CD4-positive, alpha-beta T cell (primary cell): Measurements from ENCODE around the gene MAP3K1. TPM values are rescaled to one million over a fixed set of nuclear protein-coding genes. Genes with fewer than 3 reads are reported as not detected.

Experiments
- ATAC-seq: fragments of 200-7000 bp; cut with Tn5 transposase; one replicate; pipeline ENCODE4 v1.10.0; 2022; ENCODE audit warnings: mild to moderate bottlenecking; ENCODE audit not compliant: poor library complexity
- CTCF ChIA-PET: fragments of 350-600 bp; sonication (Branson Sonifier 250); formaldehyde crosslinking; loops from one replicate; lab custom pipeline; 2021; ENCODE audit warnings: antibody characterized with exemption, inconsistent platforms; lab: Charles Lee
- POLR2A ChIA-PET: fragments of 350-600 bp; sonication (Branson Sonifier 250); formaldehyde crosslinking; loops from one replicate; lab custom pipeline; 2021; ENCODE audit warnings: antibody characterized with exemption, inconsistent platforms; lab: Charles Lee
- DNase-seq, 14 experiments: peaks; one replicate each; pipeline ENCODE4 v3.0.0-alpha.2; 2013 to 2020; ENCODE audit warnings: mixed read lengths in 2 of 14
- H3K27ac ChIP-seq, 2 donors: one replicate each; pipeline versions ENCODE4 v1.5.1 to v1.7.0; 2013; ENCODE audit warnings: low read length in 2 of 2, low read depth in 1 of 2, mild to moderate bottlenecking in 1 of 2
- H3K27me3 ChIP-seq, 2 experiments: 1 replicate in 1 of 2; 2 replicates in 1 of 2; pipeline versions ENCODE4 v1.6.1 to v1.7.0; 2013; ENCODE audit warnings: low read length in 2 of 2, control low read depth in 1 of 2, mild to moderate bottlenecking in 1 of 2, moderate library complexity in 1 of 2; ENCODE audit not compliant: insufficient read depth in 2 of 2, control insufficient read depth in 1 of 2
- H3K36me3 ChIP-seq: one replicate; pipeline ENCODE4 v1.6.1; 2013; ENCODE audit warnings: low read length, control low read depth; ENCODE audit not compliant: insufficient read depth
- H3K4me1 ChIP-seq: one replicate; pipeline ENCODE4 v1.6.1; 2013; ENCODE audit warnings: low read length, control low read depth; ENCODE audit not compliant: insufficient read depth
- H3K4me3 ChIP-seq: one replicate; pipeline ENCODE4 v1.5.1; 2013; ENCODE audit warnings: mild to moderate bottlenecking, low read length, moderate library complexity
- H3K9me3 ChIP-seq, 2 experiments: 1 replicate in 1 of 2; 2 replicates in 1 of 2; pipeline versions ENCODE4 v1.6.1 to v1.7.0; 2013; ENCODE audit warnings: low read length in 2 of 2, mild to moderate bottlenecking in 2 of 2, control low read depth in 1 of 2, moderate library complexity in 1 of 2; ENCODE audit not compliant: control insufficient read depth in 1 of 2, insufficient read depth in 1 of 2
- H3K27ac Mint-ChIP-seq: one replicate; pipeline ENCODE4 v1.8.0; 2020; ENCODE audit warnings: mixed read lengths
- H3K27me3 Mint-ChIP-seq: one replicate; pipeline ENCODE4 v1.8.0; 2021; ENCODE audit warnings: mixed read lengths
- H3K36me3 Mint-ChIP-seq: one replicate; pipeline ENCODE4 v1.8.0; 2021; ENCODE audit warnings: low read depth, mixed read lengths
- H3K4me1 Mint-ChIP-seq: one replicate; pipeline ENCODE4 v1.8.0; 2021; ENCODE audit warnings: low read depth, mixed read lengths
- H3K4me3 Mint-ChIP-seq: one replicate; pipeline ENCODE4 v1.8.0; 2020; ENCODE audit warnings: mild to moderate bottlenecking, mixed read lengths
- H3K9me3 Mint-ChIP-seq: one replicate; pipeline ENCODE4 v1.8.0; 2020; ENCODE audit warnings: mixed read lengths
- CTCF ChIP-seq: fragments of 200-600 bp; IDR thresholded peaks from one replicate; pipeline ENCODE4 v1.8.0; 2022; ENCODE audit warnings: antibody characterized with exemption, mild to moderate bottlenecking
- intact Hi-C, 2 experiments: fragments of 100-400 bp; cut with DNase I in 1 of 2; cut with micrococcal nuclease in 1 of 2; formaldehyde crosslinking; loops; one replicate each; pipeline versions ENCODE4 v1.15.1 to v1.9.0; 2023 to 2025; cut with DNase I, micrococcal nuclease
- total RNA-seq, 174 experiments: library from RNA in 2 of 174; stranded (reverse) in 2 of 174; gene quantifications; one replicate each; pipeline ENCODE4 v1.2.3 and lab custom pipeline; 2021 to 2026

MAP3K1 gene
- total RNA-seq, 2 experiments from 2014 or later = 59.4 to 62.5 TPM

GRCh38 chr5:56922922-56923321 is 107.6 kb downstream of the MAP3K1 start:
- Histone ChIP-seq H3K27me3 (no peaks in the 10 kb centered on the region), H3K27ac (no peak overlapping the region), H3K4me1 (no peaks in the 10 kb centered on the region), H3K4me3 (no peak overlapping the region), H3K36me3 (peaks cover 53% of the 10 kb centered on the region), H3K9me3 (no peaks in the 10 kb centered on the region)
- no peaks in the 10 kb centered on the region for H3K4me1 Mint-ChIP-seq
- H3K9me3 Mint-ChIP-seq = no peaks in the 10 kb centered on the region
- no peaks in the 10 kb centered on the region for H3K27me3 Mint-ChIP-seq
- no peak overlapping the region for H3K4me3 Mint-ChIP-seq
- ChIA-PET POLR2A (no interaction called here), CTCF (no interaction called here)
- DNase-seq (no peak), ATAC-seq (no peak)
- H3K27ac Mint-ChIP-seq = no peak overlapping the region
- H3K36me3 Mint-ChIP-seq = peaks cover 69% of the 10 kb centered on the region
- intact Hi-C loops = no loop called here
- TF ChIP-seq CTCF = no peak

GRCh38 chr5:56934325-56934724 is 119.0 kb downstream of the MAP3K1 start:
- CTCF ChIA-PET = no interaction called here
- Mint-ChIP-seq H3K4me3 (no peak overlapping the region), H3K27me3 (no peaks in the 10 kb centered on the region), H3K9me3 (no peaks in the 10 kb centered on the region), H3K4me1 (no peaks in the 10 kb centered on the region), H3K27ac (no peak overlapping the region), H3K36me3 (peaks cover 91% of the 10 kb centered on the region)
- DNase-seq (no peak), ATAC-seq (no peak)
- Histone ChIP-seq H3K27ac (no peak overlapping the region), H3K27me3 (no peaks in the 10 kb centered on the region), H3K4me1 (no peaks in the 10 kb centered on the region), H3K36me3 (peaks cover 79% of the 10 kb centered on the region), H3K9me3 (no peaks in the 10 kb centered on the region), H3K4me3 (no peak overlapping the region)
- TF ChIP-seq CTCF = no peak
- POLR2A ChIA-PET = no interaction called here
- intact Hi-C loops = no loop called here

- ChIA-PET POLR2A (no interaction called here), CTCF (no interaction called here)
- H3K4me3 Mint-ChIP-seq = no peak overlapping the region
- H3K9me3 Mint-ChIP-seq = no peaks in the 10 kb centered on the region
- H3K36me3 Mint-ChIP-seq = peaks cover 95% of the 10 kb centered on the region
- no peak overlapping the region for H3K27ac ChIP-seq
- no peaks in the 10 kb centered on the region for H3K4me1 ChIP-seq
- peaks cover 19% of the 10 kb centered on the region for H3K4me1 Mint-ChIP-seq
- TF ChIP-seq CTCF = no peak
- no peaks in the 10 kb centered on the region for H3K27me3 Mint-ChIP-seq
- no peaks in the 10 kb centered on the region for H3K9me3 ChIP-seq
- no peaks in the 10 kb centered on the region for H3K27me3 ChIP-seq
- H3K27ac Mint-ChIP-seq = no peak overlapping the region
- H3K36me3 ChIP-seq = peaks cover 87% of the 10 kb centered on the region
- DNase-seq = no peak
- no peak for ATAC-seq
- H3K4me3 ChIP-seq = no peak overlapping the region
- intact Hi-C loops = no loop called here
Observed at GRCh38 chr5:56938858-56939257, 123.5 kb downstream of the MAP3K1 start.
